Mesenchymal stem cell (in vitro differentiated cells and primary cell): ENCODE data around the gene C1QTNF5.

Source experiments
- DNase-seq: peaks from one replicate; pipeline ENCODE4 v3.0.0-alpha.2; 2013
- H2AFZ ChIP-seq: one replicate; pipeline ENCODE4 v1.6.1; 2013; ENCODE audit warnings: low read depth, mild to moderate bottlenecking, control low read depth, inconsistent platforms, low read length, moderate library complexity
- H2AK5ac ChIP-seq: 2 replicates; pipeline ENCODE4 v1.6.1; 2013; ENCODE audit warnings: low read length, moderate library complexity, mild to moderate bottlenecking, inconsistent platforms; ENCODE audit not compliant: severe bottlenecking
- H2BK120ac ChIP-seq: one replicate; pipeline ENCODE4 v1.6.1; 2013; ENCODE audit warnings: low read depth, mild to moderate bottlenecking, inconsistent platforms, low read length, moderate library complexity
- H2BK12ac ChIP-seq, 2 experiments: one replicate each; pipeline ENCODE4 v1.6.1; 2013; ENCODE audit warnings: inconsistent platforms in 2 of 2, low read length in 2 of 2, mild to moderate bottlenecking in 2 of 2, moderate library complexity in 2 of 2, control low read depth in 1 of 2
- H2BK15ac ChIP-seq: one replicate; pipeline ENCODE4 v1.6.1; 2013; ENCODE audit warnings: mild to moderate bottlenecking, low read depth, inconsistent platforms; ENCODE audit not compliant: poor library complexity, severe bottlenecking
- H2BK5ac ChIP-seq: 2 replicates; pipeline ENCODE4 v1.6.1; 2013; ENCODE audit warnings: low read depth, mild to moderate bottlenecking, low read length, control low read depth, inconsistent platforms; ENCODE audit not compliant: poor library complexity, severe bottlenecking
- H3K14ac ChIP-seq, 2 experiments: one replicate each; pipeline ENCODE4 v1.6.1; 2013; ENCODE audit warnings: inconsistent platforms in 2 of 2, low read length in 2 of 2, control low read depth in 1 of 2, mild to moderate bottlenecking in 1 of 2, moderate library complexity in 1 of 2
- H3K18ac ChIP-seq, 2 experiments: one replicate each; pipeline ENCODE4 v1.6.1; 2013; ENCODE audit warnings: inconsistent platforms in 2 of 2, low read length in 2 of 2, control low read depth in 1 of 2, low read depth in 1 of 2, mild to moderate bottlenecking in 1 of 2
- H3K23ac ChIP-seq, 2 experiments: one replicate each; pipeline ENCODE4 v1.6.1; 2013; ENCODE audit warnings: inconsistent platforms in 2 of 2, low read length in 2 of 2, mild to moderate bottlenecking in 2 of 2, moderate library complexity in 2 of 2, control low read depth in 1 of 2
- H3K27ac ChIP-seq: 2 replicates; pipeline ENCODE4 v1.5.1; 2013; ENCODE audit warnings: mild to moderate bottlenecking, moderate library complexity, low read length, control low read depth, inconsistent platforms; ENCODE audit not compliant: poor library complexity, severe bottlenecking
- H3K27me3 ChIP-seq, 2 experiments: 2 replicates each; pipeline versions ENCODE4 v1.6.1 to v1.7.0; 2013; ENCODE audit warnings: low read length in 2 of 2, mild to moderate bottlenecking in 2 of 2, moderate library complexity in 2 of 2, control low read depth in 1 of 2, inconsistent platforms in 1 of 2; ENCODE audit not compliant: control insufficient read depth in 1 of 2, insufficient read depth in 1 of 2
- H3K36me3 ChIP-seq, 2 experiments: 2 replicates each; pipeline versions ENCODE4 v1.6.1 to v1.7.0; 2013; ENCODE audit warnings: low read length in 2 of 2, control low read depth in 1 of 2, inconsistent platforms in 1 of 2, low read depth in 1 of 2, mild to moderate bottlenecking in 1 of 2; ENCODE audit not compliant: insufficient read depth in 2 of 2, control insufficient read depth in 1 of 2
- H3K4ac ChIP-seq, 2 experiments: one replicate each; pipeline ENCODE4 v1.6.1; 2013; ENCODE audit warnings: inconsistent platforms in 2 of 2, low read length in 2 of 2, mild to moderate bottlenecking in 2 of 2, moderate library complexity in 2 of 2, control low read depth in 1 of 2, low read depth in 1 of 2
- H3K4me1 ChIP-seq: 2 replicates; pipeline ENCODE4 v1.6.1; 2013; ENCODE audit warnings: low read depth, low read length, control low read depth; ENCODE audit not compliant: control insufficient read depth, insufficient read depth
- H3K4me2 ChIP-seq: 2 replicates; pipeline ENCODE4 v1.6.1; 2013; ENCODE audit warnings: low read length, mild to moderate bottlenecking, inconsistent platforms; ENCODE audit not compliant: poor library complexity, severe bottlenecking
- H3K4me3 ChIP-seq, 2 experiments: 2 replicates each; pipeline versions ENCODE4 v1.5.1 to v1.7.0; 2013; ENCODE audit warnings: low read length in 2 of 2, mild to moderate bottlenecking in 2 of 2, control low read depth in 1 of 2, low read depth in 1 of 2; ENCODE audit not compliant: insufficient read depth in 1 of 2
- H3K79me1 ChIP-seq: replicated peaks from 2 replicates; pipeline ENCODE4 v1.6.1; 2013; ENCODE audit warnings: mild to moderate bottlenecking, control low read depth, low read length, inconsistent platforms; ENCODE audit not compliant: poor library complexity, severe bottlenecking
- H3K9ac ChIP-seq: 2 replicates; pipeline ENCODE4 v1.7.0; 2013; ENCODE audit warnings: mild to moderate bottlenecking, low read length, moderate library complexity
- H3K9me3 ChIP-seq: 2 replicates; pipeline ENCODE4 v1.7.0; 2013; ENCODE audit warnings: mild to moderate bottlenecking, low read length; ENCODE audit not compliant: control insufficient read depth
- H4K8ac ChIP-seq: one replicate; pipeline ENCODE4 v1.6.1; 2013; ENCODE audit warnings: inconsistent platforms, mild to moderate bottlenecking, low read length, moderate library complexity
- H4K91ac ChIP-seq: one replicate; pipeline ENCODE4 v1.6.1; 2013; ENCODE audit warnings: mild to moderate bottlenecking, low read length, inconsistent platforms
- WGBS: methylation state at CpG from one replicate; pipeline ENCODE4 v1.1.7; 2013; ENCODE audit warnings: mixed read lengths; 5-methylcytosine and 5-hydroxymethylcytosine counted together

Gene C1QTNF5

DNA sequence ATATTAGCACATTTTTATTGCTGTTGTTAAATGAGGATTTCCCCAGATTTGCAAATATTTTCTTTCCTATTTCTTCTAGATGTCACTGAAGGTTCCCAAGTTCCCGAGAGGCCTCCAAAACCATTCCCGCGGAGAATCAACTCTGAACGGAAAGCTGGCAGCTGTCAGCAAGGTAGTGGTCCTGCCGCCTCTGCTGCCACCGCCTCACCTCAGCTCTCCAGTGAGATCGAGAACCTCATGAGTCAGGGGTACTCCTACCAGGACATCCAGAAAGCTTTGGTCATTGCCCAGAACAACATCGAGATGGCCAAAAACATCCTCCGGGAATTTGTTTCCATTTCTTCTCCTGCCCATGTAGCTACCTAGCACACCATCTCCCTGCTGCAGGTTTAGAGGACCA lies 41.3 kb downstream of the C1QTNF5 start:
- no peak for DNase-seq
- Histone ChIP-seq H4K8ac (no peak overlapping the region), H2BK15ac (no peak overlapping the region), H2BK120ac (no peak overlapping the region), H3K79me1 (peaks cover 14% of the 10 kb centered on the region), H3K4ac (no peak overlapping the region), H3K18ac (no peak overlapping the region), H2BK12ac (no peak overlapping the region), H3K23ac (no peak overlapping the region), H2BK5ac (no peak overlapping the region), H3K14ac (no peak overlapping the region), H3K4me1 (no peaks in the 10 kb centered on the region), H3K27ac (no peak overlapping the region), H3K4me2 (no peak overlapping the region), H3K9ac (no peak overlapping the region), H3K27me3 (no peaks in the 10 kb centered on the region), H3K9me3 (no peaks in the 10 kb centered on the region), H3K36me3 (peaks cover 28 to 80% of the 10 kb centered on the region in 2 experiments), H2AFZ (no peak overlapping the region), H4K91ac (no peak overlapping the region), H3K4me3 (no peak overlapping the region), H2AK5ac (no peak overlapping the region)
- WGBS: 98% methylated on average over 8 of the region's 9 CpGs

GRCh38 chr11:119298726-119299125 lies 42.0 kb downstream of the C1QTNF5 start:
- Histone ChIP-seq H3K4me3 (no peak overlapping the region), H3K27me3 (no peaks in the 10 kb centered on the region), H3K79me1 (peaks cover 14% of the 10 kb centered on the region), H3K4me1 (no peaks in the 10 kb centered on the region), H3K36me3 (peaks cover 27 to 74% of the 10 kb centered on the region in 2 experiments), H2BK5ac (no peak overlapping the region), H3K4ac (no peak overlapping the region), H2BK120ac (no peak overlapping the region), H2AFZ (no peak overlapping the region), H2BK12ac (no peak overlapping the region), H3K18ac (no peak overlapping the region), H3K9ac (no peak overlapping the region), H2AK5ac (no peak overlapping the region), H3K14ac (no peak overlapping the region), H3K4me2 (no peak overlapping the region), H4K8ac (peak overlapping the region; percentile 13), H4K91ac (no peak overlapping the region), H3K23ac (no peak overlapping the region), H2BK15ac (no peak overlapping the region), H3K27ac (no peak overlapping the region), H3K9me3 (no peaks in the 10 kb centered on the region)
- DNase-seq: no peak
- no CpG with 5 or more reads among the region's 2 CpGs for WGBS

- H3K23ac ChIP-seq: no peak overlapping the region
- no peak overlapping the region for H2BK120ac ChIP-seq
- H3K27ac ChIP-seq: no peak overlapping the region
- no peak overlapping the region for H3K4ac ChIP-seq
- H3K79me1 ChIP-seq: peaks cover 19% of the 10 kb centered on the region
- H2BK12ac ChIP-seq: no peak overlapping the region
- no peak overlapping the region for H3K14ac ChIP-seq
- H4K8ac ChIP-seq: no peak overlapping the region
- no peaks in the 10 kb centered on the region for H3K9me3 ChIP-seq
- no peak overlapping the region for H2BK5ac ChIP-seq
- 100% methylated on average over 3 of the region's 3 CpGs for WGBS
- H4K91ac ChIP-seq: no peak overlapping the region
- H2BK15ac ChIP-seq: no peak overlapping the region
- H3K36me3 ChIP-seq: peaks cover 27 to 69% of the 10 kb centered on the region in 2 experiments
- H3K9ac ChIP-seq: no peak overlapping the region
- no peak overlapping the region for H3K4me2 ChIP-seq
- no peaks in the 10 kb centered on the region for H3K4me1 ChIP-seq
- H2AFZ ChIP-seq: no peak overlapping the region
- H3K18ac ChIP-seq: no peak overlapping the region
- no peak overlapping the region for H2AK5ac ChIP-seq
- H3K27me3 ChIP-seq: no peaks in the 10 kb centered on the region
- no peak for DNase-seq
- no peak overlapping the region for H3K4me3 ChIP-seq
Observed at GRCh38 chr11:119297938-119298337, 42.7 kb downstream of the C1QTNF5 start.

- Histone ChIP-seq H3K4me2 (no peak overlapping the region), H3K36me3 (peaks cover 30 to 55% of the 10 kb centered on the region in 2 experiments), H3K14ac (no peak overlapping the region), H3K9ac (peak overlapping the region; percentile 27), H2BK12ac (no peak overlapping the region), H4K8ac (no peak overlapping the region), H2AFZ (no peak overlapping the region), H3K4me3 (no peak overlapping the region), H2BK15ac (no peak overlapping the region), H4K91ac (no peak overlapping the region), H3K23ac (no peak overlapping the region), H3K9me3 (peaks cover 15% of the 10 kb centered on the region), H3K27ac (no peak overlapping the region), H3K27me3 (no peaks in the 10 kb centered on the region), H3K4ac (no peak overlapping the region), H2BK120ac (no peak overlapping the region), H2BK5ac (no peak overlapping the region), H3K18ac (no peak overlapping the region), H3K4me1 (no peaks in the 10 kb centered on the region), H2AK5ac (no peak overlapping the region), H3K79me1 (peaks cover 14% of the 10 kb centered on the region)
- DNase-seq: no peak
- WGBS: 28% methylated on average over 2 of the region's 3 CpGs
Observed at GRCh38 chr11:119295178-119295577, 45.5 kb downstream of the C1QTNF5 start.
